Osteoblast (primary cell): ENCODE measurements around the gene S100A11. TPM values are rescaled to one million over a fixed set of nuclear protein-coding genes. Genes with fewer than 3 reads are reported as not detected.
A peak's percentile ranks its signal among the peaks of the same experiment; 100 is the strongest.

ENCODE experiments used
- DNase-seq: peaks from one replicate; pipeline ENCODE4 v3.0.0; 2011; ENCODE audit warnings: low spot score, mixed read lengths; ENCODE audit not compliant: insufficient read length; ENCODE audit errors: missing footprints
- H2AFZ ChIP-seq: 2 replicates; pipeline ENCODE4 v1.6.0; 2011; ENCODE audit warnings: mild to moderate bottlenecking, low read length
- H3K27ac ChIP-seq: 2 replicates; pipeline ENCODE4 v1.5.1; 2011; ENCODE audit warnings: mild to moderate bottlenecking, low read depth, low read length, moderate library complexity
- H3K27me3 ChIP-seq: 2 replicates; pipeline ENCODE4 v1.6.0; 2012; ENCODE audit warnings: mild to moderate bottlenecking, control low read depth, inconsistent platforms, low read length, moderate library complexity; ENCODE audit not compliant: insufficient read depth
- H3K36me3 ChIP-seq: 2 replicates; pipeline ENCODE4 v1.5.1; 2011; ENCODE audit warnings: mild to moderate bottlenecking, low read length, control low read depth, moderate library complexity; ENCODE audit not compliant: insufficient read depth
- H3K4me1 ChIP-seq: 2 replicates; pipeline ENCODE4 v1.5.1; 2011; ENCODE audit warnings: mild to moderate bottlenecking, low read length, control low read depth, moderate library complexity; ENCODE audit not compliant: insufficient read depth
- H3K4me2 ChIP-seq: 2 replicates; pipeline ENCODE4 v1.6.0; 2011; ENCODE audit warnings: mild to moderate bottlenecking, low read length; ENCODE audit not compliant: insufficient read depth
- H3K4me3 ChIP-seq: fragments of 200-600 bp; sonication (generic); 3 replicates; pipeline ENCODE4 v1.5.1; 2012; ENCODE audit warnings: mild to moderate bottlenecking, low read length, inconsistent platforms; ENCODE audit not compliant: insufficient read depth
- H3K79me2 ChIP-seq: 2 replicates; pipeline ENCODE4 v1.6.0; 2012; ENCODE audit warnings: mild to moderate bottlenecking, low read length, control low read depth, inconsistent platforms; ENCODE audit not compliant: insufficient read depth
- H3K9me3 ChIP-seq: 2 replicates; pipeline ENCODE4 v1.5.1; 2011; ENCODE audit warnings: low read depth, low read length, control low read depth
- H4K20me1 ChIP-seq: 2 replicates; pipeline ENCODE4 v1.6.0; 2012; ENCODE audit warnings: mild to moderate bottlenecking, low read length, control low read depth; ENCODE audit not compliant: insufficient read depth
- total RNA-seq: library from RNA; depleted of rRNA; stranded (reverse); fragments of >200 nt; gene quantifications from 2 replicates; pipeline ENCODE4 v1.2.3, GENCODE V29; 2012
- TF ChIP-seq, protein P1 (sequence below): IDR thresholded peaks from 2 replicates; pipeline ENCODE4 v1.5.1; 2011; ENCODE audit warnings: mild to moderate bottlenecking, low read depth, low read length, moderate library complexity; ENCODE audit errors: extremely low read depth

Gene S100A11
- total RNA-seq, 1 donor = 142 TPM

GRCh38 chr1:152015766-152016165, 21.0 kb downstream of the S100A11 start:
- H2AFZ ChIP-seq = no peak overlapping the region
- H3K27ac ChIP-seq = no peak overlapping the region

DNA sequence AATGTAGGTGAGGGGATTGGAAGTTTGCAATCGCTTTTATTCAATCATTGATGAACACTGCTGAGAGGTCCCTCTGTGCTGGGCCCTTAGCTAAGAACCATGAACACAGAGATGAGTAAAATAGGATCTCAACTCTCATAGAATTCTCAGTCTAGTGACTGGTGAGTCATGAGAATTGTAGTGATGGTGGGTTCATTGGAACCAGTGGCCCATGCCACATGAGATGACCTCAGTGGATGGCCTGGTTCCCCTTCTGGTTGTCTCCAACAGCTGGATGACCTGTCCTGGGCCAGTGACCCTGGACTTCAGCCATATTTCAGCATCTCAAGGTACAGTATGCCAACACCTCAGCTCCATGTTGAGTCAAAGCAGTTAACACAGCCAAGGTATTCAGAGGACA, 21.9 kb downstream of the S100A11 start:
- TF ChIP-seq, protein P1, sequence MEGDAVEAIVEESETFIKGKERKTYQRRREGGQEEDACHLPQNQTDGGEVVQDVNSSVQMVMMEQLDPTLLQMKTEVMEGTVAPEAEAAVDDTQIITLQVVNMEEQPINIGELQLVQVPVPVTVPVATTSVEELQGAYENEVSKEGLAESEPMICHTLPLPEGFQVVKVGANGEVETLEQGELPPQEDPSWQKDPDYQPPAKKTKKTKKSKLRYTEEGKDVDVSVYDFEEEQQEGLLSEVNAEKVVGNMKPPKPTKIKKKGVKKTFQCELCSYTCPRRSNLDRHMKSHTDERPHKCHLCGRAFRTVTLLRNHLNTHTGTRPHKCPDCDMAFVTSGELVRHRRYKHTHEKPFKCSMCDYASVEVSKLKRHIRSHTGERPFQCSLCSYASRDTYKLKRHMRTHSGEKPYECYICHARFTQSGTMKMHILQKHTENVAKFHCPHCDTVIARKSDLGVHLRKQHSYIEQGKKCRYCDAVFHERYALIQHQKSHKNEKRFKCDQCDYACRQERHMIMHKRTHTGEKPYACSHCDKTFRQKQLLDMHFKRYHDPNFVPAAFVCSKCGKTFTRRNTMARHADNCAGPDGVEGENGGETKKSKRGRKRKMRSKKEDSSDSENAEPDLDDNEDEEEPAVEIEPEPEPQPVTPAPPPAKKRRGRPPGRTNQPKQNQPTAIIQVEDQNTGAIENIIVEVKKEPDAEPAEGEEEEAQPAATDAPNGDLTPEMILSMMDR = no peak
- Histone ChIP-seq H3K4me1 (no peaks in the 10 kb centered on the region), H2AFZ (no peak overlapping the region), H3K36me3 (no peaks in the 10 kb centered on the region), H3K4me3 (no peak overlapping the region), H3K27me3 (peaks cover 12% of the 10 kb centered on the region), H3K27ac (no peak overlapping the region), H3K9me3 (no peaks in the 10 kb centered on the region), H3K79me2 (no peaks in the 10 kb centered on the region), H3K4me2 (no peak overlapping the region), H4K20me1 (no peaks in the 10 kb centered on the region)
- DNase-seq = no peak

More at GRCh38 chr1:152015766-152016165, 21.0 kb downstream of the S100A11 start:
- Histone ChIP-seq H3K4me1 (no peaks in the 10 kb centered on the region), H3K9me3 (no peaks in the 10 kb centered on the region), H3K36me3 (no peaks in the 10 kb centered on the region), H3K79me2 (no peaks in the 10 kb centered on the region), H4K20me1 (no peaks in the 10 kb centered on the region), H3K4me3 (no peak overlapping the region), H3K27me3 (peaks cover 14% of the 10 kb centered on the region), H3K4me2 (no peak overlapping the region)
- no peak for DNase-seq
- TF ChIP-seq, protein P1 = no peak

- no peaks in the 10 kb centered on the region for H3K79me2 ChIP-seq
- no peak overlapping the region for H3K4me2 ChIP-seq
- TF ChIP-seq, protein P1 = peak; percentile 79
- H2AFZ ChIP-seq = no peak overlapping the region
- no peak overlapping the region for H3K4me3 ChIP-seq
- H4K20me1 ChIP-seq = no peaks in the 10 kb centered on the region
- no peaks in the 10 kb centered on the region for H3K4me1 ChIP-seq
- DNase-seq = no peak
- H3K36me3 ChIP-seq = no peaks in the 10 kb centered on the region
- H3K9me3 ChIP-seq = no peaks in the 10 kb centered on the region
- H3K27me3 ChIP-seq = peaks cover 17% of the 10 kb centered on the region
- no peak overlapping the region for H3K27ac ChIP-seq
Measured at GRCh38 chr1:152013664-152014237, 23.1 kb downstream of the S100A11 start.

DNA sequence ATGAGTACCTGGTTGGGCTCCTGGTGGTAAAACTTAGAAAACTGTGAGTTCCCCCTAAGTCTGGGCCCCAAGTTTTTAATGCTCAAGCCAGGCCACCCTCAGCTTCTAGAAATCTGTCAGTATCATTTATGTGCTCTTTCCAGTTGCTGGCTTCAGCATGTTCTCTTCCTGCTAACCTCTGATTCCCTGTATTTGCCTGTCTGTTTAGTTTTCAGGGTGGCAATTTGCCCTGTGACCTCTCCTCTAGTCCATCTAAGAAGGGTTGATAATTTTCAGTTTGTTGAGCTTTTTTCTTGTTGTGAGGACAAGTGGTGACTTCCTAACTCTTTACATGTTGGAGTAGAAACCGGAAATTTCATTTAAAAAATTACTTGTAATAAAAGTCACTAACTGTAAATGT, 27.1 kb downstream of the S100A11 start:
- Histone ChIP-seq H3K4me1 (no peaks in the 10 kb centered on the region), H3K4me3 (no peak overlapping the region), H3K9me3 (no peaks in the 10 kb centered on the region), H3K4me2 (no peak overlapping the region), H3K27ac (no peak overlapping the region), H3K36me3 (no peaks in the 10 kb centered on the region), H3K79me2 (no peaks in the 10 kb centered on the region), H3K27me3 (peaks cover 36% of the 10 kb centered on the region), H4K20me1 (no peaks in the 10 kb centered on the region), H2AFZ (no peak overlapping the region)
- DNase-seq = no peak
- TF ChIP-seq, protein P1 = no peak
